ENCODE measurements around the gene CRBN. TPM values are rescaled to one million over a fixed set of nuclear protein-coding genes. Genes with fewer than 3 reads are reported as not detected.

Gene CRBN
- total RNA-seq, result 47.3 and 63.0 TPM in 2 replicates
- 44.5 and 47.2 TPM in 2 replicates for polyA plus RNA-seq

- Histone ChIP-seq H3K27ac (peak within 1 kb of the TSS; percentile 79), H3K4me1 (ENCODE audit: low read depth) (peaks cover 7% of the 10 kb centered on the region), H3K36me3 (no peaks in the 10 kb centered on the region), H3K4me3 (peak within 1 kb of the TSS; percentile 97), H3K27me3 (peaks cover 9% of the 10 kb centered on the region), H3K9me3 (ENCODE audit: low read depth) (no peaks in the 10 kb centered on the region)
- peak; percentile 88 to 91 for DNase-seq (ENCODE audit: low read depth in 1 of 2, low spot score in 1 of 2)
- peak; percentile 97 for TF ChIP-seq CTCF (IDR thresholded peaks at IDR 0.05; ENCODE audit: low read depth, low read length)
These were observed at the start of gene CRBN for GRCh38 chr3:3179407-3180094. CRBN (minus strand) TSS chr3:3179691; CDS start chr3:3179687, 4 bp downstream.

- no peaks in the 10 kb centered on the region for H3K36me3 ChIP-seq
- TF ChIP-seq CTCF (IDR thresholded peaks at IDR 0.05; ENCODE audit: low read depth, low read length), result no peak
- no peak overlapping the region for H3K27ac ChIP-seq
- DNase-seq (ENCODE audit: low read depth in 1 of 2, low spot score in 1 of 2), result no peak
- H3K9me3 ChIP-seq (ENCODE audit: low read depth), result no peaks in the 10 kb centered on the region
- H3K27me3 ChIP-seq, result no peaks in the 10 kb centered on the region
- H3K4me1 ChIP-seq (ENCODE audit: low read depth), result no peaks in the 10 kb centered on the region
- H3K4me3 ChIP-seq, result no peak overlapping the region
These were observed 48.1 kb upstream of the CRBN start for GRCh38 chr3:3227640-3228039.

- H3K4me1 ChIP-seq (ENCODE audit: low read depth), result no peaks in the 10 kb centered on the region
- H3K9me3 ChIP-seq (ENCODE audit: low read depth), result no peaks in the 10 kb centered on the region
- no peak for DNase-seq (ENCODE audit: low read depth in 1 of 2, low spot score in 1 of 2)
- no peaks in the 10 kb centered on the region for H3K36me3 ChIP-seq
- H3K4me3 ChIP-seq, result no peak overlapping the region
- H3K27me3 ChIP-seq, result no peaks in the 10 kb centered on the region
- no peak for TF ChIP-seq CTCF (IDR thresholded peaks at IDR 0.05; ENCODE audit: low read depth, low read length)
- no peak overlapping the region for H3K27ac ChIP-seq
These were observed 42.0 kb upstream of the CRBN start for GRCh38 chr3:3221528-3221927.

GRCh38 chr3:3216401-3216800, 36.9 kb upstream of the CRBN start:
- H3K4me1 ChIP-seq (ENCODE audit: low read depth), result no peaks in the 10 kb centered on the region
- DNase-seq (ENCODE audit: low read depth in 1 of 2, low spot score in 1 of 2), result no peak
- H3K4me3 ChIP-seq, result no peak overlapping the region
- H3K27ac ChIP-seq, result no peak overlapping the region
- no peaks in the 10 kb centered on the region for H3K9me3 ChIP-seq (ENCODE audit: low read depth)
- H3K27me3 ChIP-seq, result no peaks in the 10 kb centered on the region
- TF ChIP-seq CTCF (IDR thresholded peaks at IDR 0.05; ENCODE audit: low read depth, low read length), result no peak
- no peaks in the 10 kb centered on the region for H3K36me3 ChIP-seq

GRCh38 chr3:3212781-3213440, 33.4 kb upstream of the CRBN start:
- Histone ChIP-seq H3K27ac (no peak overlapping the region), H3K4me3 (no peak overlapping the region), H3K9me3 (ENCODE audit: low read depth) (no peaks in the 10 kb centered on the region), H3K36me3 (no peaks in the 10 kb centered on the region), H3K4me1 (ENCODE audit: low read depth) (no peaks in the 10 kb centered on the region), H3K27me3 (peaks cover under 1% of the 10 kb centered on the region)
- no peak for TF ChIP-seq CTCF (IDR thresholded peaks at IDR 0.05; ENCODE audit: low read depth, low read length)
- DNase-seq (ENCODE audit: low read depth in 1 of 2, low spot score in 1 of 2), result no peak
